Rectal smooth muscle tissue (tissue), 1 donor: Measurements from ENCODE around the gene EXOC7.

Experiments used
- H3K27ac ChIP-seq: one replicate; pipeline ENCODE4 v1.7.0; 2013; ENCODE audit warnings: low read depth, low read length, inconsistent platforms
- H3K27me3 ChIP-seq: one replicate; pipeline ENCODE4 v1.7.0; 2013; ENCODE audit warnings: low read length; ENCODE audit not compliant: control insufficient read depth, insufficient read depth
- H3K36me3 ChIP-seq: one replicate; pipeline ENCODE4 v1.7.0; 2013; ENCODE audit warnings: low read length; ENCODE audit not compliant: control insufficient read depth, insufficient read depth
- H3K4me1 ChIP-seq: one replicate; pipeline ENCODE4 v1.7.0; 2013; ENCODE audit warnings: low read length; ENCODE audit not compliant: control insufficient read depth, insufficient read depth
- H3K4me3 ChIP-seq: one replicate; pipeline ENCODE4 v1.7.0; 2013; ENCODE audit warnings: low read length
- H3K9ac ChIP-seq: one replicate; pipeline ENCODE4 v1.7.0; 2013; ENCODE audit warnings: low read length

EXOC7 gene

GRCh38 chr17:76097716-76098295, 5.8 kb downstream of the EXOC7 start:
- no peak overlapping the region for H3K4me3 ChIP-seq
- no peaks in the 10 kb centered on the region for H3K27me3 ChIP-seq
- H3K9ac ChIP-seq, result no peak overlapping the region
- H3K27ac ChIP-seq, result no peak overlapping the region
- H3K36me3 ChIP-seq, result peaks cover 30% of the 10 kb centered on the region
- peaks cover 3% of the 10 kb centered on the region for H3K4me1 ChIP-seq

- Histone ChIP-seq H3K27me3 (no peaks in the 10 kb centered on the region), H3K9ac (no peak overlapping the region), H3K4me3 (no peak overlapping the region), H3K4me1 (no peaks in the 10 kb centered on the region), H3K36me3 (peaks cover 30% of the 10 kb centered on the region), H3K27ac (no peak overlapping the region)
Observed at GRCh38 chr17:76095943-76096342, 7.6 kb downstream of the EXOC7 start.

GRCh38 chr17:76094046-76094445, 9.5 kb downstream of the EXOC7 start:
- Histone ChIP-seq H3K27ac (no peak overlapping the region), H3K36me3 (peaks cover 41% of the 10 kb centered on the region), H3K9ac (no peak overlapping the region), H3K4me3 (no peak overlapping the region), H3K4me1 (no peaks in the 10 kb centered on the region), H3K27me3 (no peaks in the 10 kb centered on the region)

- Histone ChIP-seq H3K4me1 (no peaks in the 10 kb centered on the region), H3K4me3 (no peak overlapping the region), H3K36me3 (peaks cover 54% of the 10 kb centered on the region), H3K27ac (no peak overlapping the region), H3K9ac (no peak overlapping the region), H3K27me3 (no peaks in the 10 kb centered on the region)
Observed at GRCh38 chr17:76092526-76093413, 10.8 kb downstream of the EXOC7 start.

GRCh38 chr17:76091526-76092286, 11.9 kb downstream of the EXOC7 start:
- H3K27me3 ChIP-seq, result no peaks in the 10 kb centered on the region
- no peak overlapping the region for H3K27ac ChIP-seq
- no peak overlapping the region for H3K9ac ChIP-seq
- no peak overlapping the region for H3K4me3 ChIP-seq
- H3K4me1 ChIP-seq, result no peaks in the 10 kb centered on the region
- peaks cover 51% of the 10 kb centered on the region for H3K36me3 ChIP-seq

GRCh38 chr17:76090517-76091129, 13.0 kb downstream of the EXOC7 start:
- Histone ChIP-seq H3K27ac (no peak overlapping the region), H3K36me3 (peaks cover 55% of the 10 kb centered on the region), H3K4me1 (no peaks in the 10 kb centered on the region), H3K27me3 (no peaks in the 10 kb centered on the region), H3K4me3 (no peak overlapping the region), H3K9ac (no peak overlapping the region)

GRCh38 chr17:76089680-76090516, 13.7 kb downstream of the EXOC7 start:
- Histone ChIP-seq H3K9ac (no peak overlapping the region), H3K27ac (no peak overlapping the region)

GRCh38 chr17:76088868-76089576, 14.6 kb downstream of the EXOC7 start:
- no peaks in the 10 kb centered on the region for H3K4me1 ChIP-seq
- no peaks in the 10 kb centered on the region for H3K27me3 ChIP-seq
- no peak overlapping the region for H3K9ac ChIP-seq
- peaks cover 55% of the 10 kb centered on the region for H3K36me3 ChIP-seq
- no peak overlapping the region for H3K27ac ChIP-seq
- H3K4me3 ChIP-seq, result no peak overlapping the region

More at GRCh38 chr17:76089680-76090516, 13.7 kb downstream of the EXOC7 start:
- H3K36me3 ChIP-seq, result peaks cover 56% of the 10 kb centered on the region
- no peaks in the 10 kb centered on the region for H3K27me3 ChIP-seq
- H3K4me3 ChIP-seq, result no peak overlapping the region
- H3K4me1 ChIP-seq, result no peaks in the 10 kb centered on the region

GRCh38 chr17:76088041-76088867, 15.3 kb downstream of the EXOC7 start:
- Histone ChIP-seq H3K9ac (no peak overlapping the region), H3K27ac (no peak overlapping the region), H3K4me3 (no peak overlapping the region), H3K27me3 (no peaks in the 10 kb centered on the region), H3K4me1 (no peaks in the 10 kb centered on the region), H3K36me3 (peaks cover 54% of the 10 kb centered on the region)

- Histone ChIP-seq H3K27ac (no peak overlapping the region), H3K4me1 (no peaks in the 10 kb centered on the region), H3K4me3 (no peak overlapping the region), H3K9ac (no peak overlapping the region), H3K36me3 (peaks cover 49% of the 10 kb centered on the region), H3K27me3 (no peaks in the 10 kb centered on the region)
Observed at GRCh38 chr17:76087531-76087930, 16.1 kb downstream of the EXOC7 start.
